GM08714 (cell line): ENCODE results near the gene WDR83.

Experiments used
- H3K4me3 ChIP-seq: fragments of 200-500 bp; sonication (Bioruptor generic); 2 replicates; pipeline ENCODE4 v1.5.1; 2014; ENCODE audit warnings: mild to moderate bottlenecking, low read length, inconsistent platforms
- ZNF274 ChIP-seq: IDR thresholded peaks from 2 replicates; pipeline ENCODE4 v1.6.1; 2012; ENCODE audit warnings: mild to moderate bottlenecking, low read depth, low read length

The WDR83 gene

DNA sequence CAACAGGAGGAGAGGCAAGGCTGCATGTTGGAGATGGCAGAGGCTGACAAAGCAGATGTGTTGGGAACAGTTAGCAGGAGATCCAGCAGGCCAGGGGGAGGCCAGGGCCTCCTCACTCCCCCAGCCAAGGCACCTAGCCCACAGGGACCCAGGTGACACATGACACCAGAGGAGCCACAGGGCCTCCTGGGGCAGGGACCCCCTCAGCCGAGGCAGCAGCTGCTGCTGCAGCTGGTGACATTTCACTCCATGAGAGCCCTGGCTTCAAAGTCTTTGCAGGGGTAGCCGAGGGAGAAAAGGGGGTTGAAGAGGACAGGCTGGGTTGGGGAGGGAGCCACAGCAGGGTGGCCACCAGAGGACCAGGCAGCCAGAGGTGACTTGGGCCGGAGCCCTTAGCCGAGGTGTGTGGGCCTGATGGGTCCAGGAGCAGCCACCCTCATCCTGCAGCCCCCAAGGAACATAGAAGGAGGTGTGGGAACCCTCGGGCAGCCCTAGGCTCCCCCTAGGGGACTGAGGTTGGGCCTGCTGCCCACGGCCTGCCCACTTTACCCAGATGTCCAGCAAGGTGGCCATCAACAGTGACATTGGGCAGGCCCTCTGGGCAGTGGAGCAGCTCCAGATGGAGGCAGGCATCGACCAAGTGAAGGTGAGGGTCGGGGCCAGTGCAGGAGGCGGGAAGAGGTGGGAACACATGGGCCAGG lies 21.0 kb downstream of the WDR83 start, which contains the start of gene GNG14:
GNG14 (plus strand) TSS at position 503 of the 701 bp plus-strand sequence; CDS start at position 554, 51 bp downstream.
- no peak within 1 kb of the TSS for H3K4me3 ChIP-seq
- no peak for TF ChIP-seq ZNF274

DNA sequence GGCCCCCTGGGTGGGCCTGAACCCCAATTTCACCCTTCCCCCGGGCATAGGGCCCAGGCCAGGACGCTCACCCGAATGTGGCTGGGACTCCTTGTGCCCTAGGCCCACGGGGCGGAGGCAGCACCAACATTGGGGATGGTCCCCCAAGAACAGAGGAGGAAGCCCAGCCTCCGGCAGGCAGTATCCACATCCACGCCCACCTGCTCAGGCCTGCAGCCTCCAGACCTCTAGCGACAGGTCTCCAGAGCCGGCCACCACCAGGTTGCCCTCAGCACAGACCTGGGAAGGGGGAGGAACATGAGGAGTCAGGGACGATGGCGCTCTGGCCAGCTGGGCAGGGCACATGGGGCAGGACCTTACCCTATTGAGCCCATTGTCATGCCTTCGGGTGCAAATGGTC lies 22.4 kb downstream of the WDR83 start:
- no peak overlapping the region for H3K4me3 ChIP-seq
- TF ChIP-seq ZNF274 = no peak

DNA sequence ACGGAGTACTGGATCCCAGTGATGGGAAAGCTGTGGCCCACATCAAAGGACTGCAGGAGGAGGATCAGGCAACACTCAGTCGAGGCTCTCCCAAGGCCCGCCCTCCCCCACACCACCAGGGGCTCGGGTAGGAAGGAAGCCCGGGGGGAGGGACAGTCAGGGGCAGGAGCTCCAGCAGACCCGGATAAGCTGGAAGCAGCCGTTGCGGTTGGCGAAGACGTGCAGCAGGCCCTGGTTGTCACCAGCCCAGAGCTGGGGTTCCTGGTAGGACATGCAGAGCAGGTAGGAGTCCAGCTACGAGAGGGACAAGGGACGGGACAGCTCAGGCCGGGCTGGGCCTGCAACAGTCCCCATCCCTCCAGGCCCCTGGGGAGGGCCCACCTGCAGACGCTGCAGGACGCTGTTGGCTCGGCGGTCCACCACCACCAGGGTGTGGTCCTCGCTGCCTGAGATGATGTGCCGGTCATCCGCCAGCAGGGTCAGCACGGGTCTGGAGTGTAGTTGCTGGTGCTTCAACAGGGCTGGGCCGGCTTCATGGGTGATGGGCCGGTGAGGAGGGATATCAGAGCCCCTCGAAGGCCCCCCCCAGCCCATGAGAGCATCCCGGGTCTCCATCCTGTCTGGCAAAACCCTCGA lies 23.1 kb downstream of the WDR83 start:
- TF ChIP-seq ZNF274 = no peak
- H3K4me3 ChIP-seq = no peak overlapping the region

DNA sequence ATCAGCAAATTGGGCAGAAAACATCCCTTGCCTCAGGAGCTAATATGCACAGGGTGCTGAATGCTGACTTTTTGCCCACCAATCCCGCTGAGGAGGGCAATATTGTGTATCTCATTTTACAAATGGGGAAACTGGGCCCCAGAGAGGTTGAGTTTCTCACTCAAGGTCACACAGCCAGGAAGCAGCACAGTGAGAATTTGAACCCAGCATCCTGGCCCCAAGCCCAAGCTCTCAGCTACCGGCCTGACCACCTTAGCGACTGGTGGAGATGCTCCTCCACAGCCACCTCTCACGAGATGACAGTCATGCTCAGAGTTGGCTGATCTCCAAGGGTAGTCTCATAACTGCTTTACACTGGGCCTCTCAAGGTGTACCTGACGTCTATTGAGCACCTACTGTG lies 26.4 kb downstream of the WDR83 start:
- TF ChIP-seq ZNF274 = no peak
- H3K4me3 ChIP-seq = no peak overlapping the region

DNA sequence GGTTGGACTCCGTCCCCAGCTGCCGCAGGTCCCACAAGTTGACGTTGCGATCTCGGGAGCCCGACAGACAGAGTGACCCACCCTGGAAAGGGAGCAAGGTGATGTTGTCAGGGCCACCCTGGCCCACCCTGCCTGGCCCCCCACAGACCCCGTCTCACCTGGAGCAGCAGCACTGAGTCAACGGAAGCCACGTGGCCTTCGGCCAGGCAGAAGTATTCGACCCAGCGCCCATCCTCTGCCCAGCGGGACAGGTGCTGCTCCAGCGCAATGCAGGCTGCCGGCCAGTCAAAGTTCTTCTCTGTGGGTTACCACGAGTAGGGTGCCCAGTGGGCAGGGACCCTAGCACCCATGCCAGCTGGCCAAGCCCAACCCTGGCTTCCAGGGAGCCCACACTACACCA lies 28.0 kb downstream of the WDR83 start:
- no peak for TF ChIP-seq ZNF274
- no peak overlapping the region for H3K4me3 ChIP-seq

DNA sequence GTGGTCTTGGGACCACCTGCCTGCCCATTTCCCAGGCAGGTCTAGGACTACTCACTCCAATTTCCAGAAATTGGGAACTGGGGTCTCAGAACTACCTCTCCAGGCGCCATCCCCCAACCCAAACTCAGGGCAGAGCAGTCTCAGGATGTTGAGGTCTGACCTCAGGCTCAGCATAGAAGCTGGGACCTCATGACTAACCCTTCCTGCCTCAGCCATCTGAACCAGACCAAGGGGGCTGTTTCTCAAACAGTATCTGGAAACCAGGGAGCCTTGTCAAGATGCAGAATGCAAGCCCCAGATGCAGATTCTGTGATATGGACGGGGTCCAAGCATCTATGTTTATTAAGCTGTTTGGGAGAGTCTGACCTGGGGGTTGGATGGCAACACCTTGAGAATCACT lies 28.5 kb downstream of the WDR83 start:
- no peak for TF ChIP-seq ZNF274
- H3K4me3 ChIP-seq = no peak overlapping the region

DNA sequence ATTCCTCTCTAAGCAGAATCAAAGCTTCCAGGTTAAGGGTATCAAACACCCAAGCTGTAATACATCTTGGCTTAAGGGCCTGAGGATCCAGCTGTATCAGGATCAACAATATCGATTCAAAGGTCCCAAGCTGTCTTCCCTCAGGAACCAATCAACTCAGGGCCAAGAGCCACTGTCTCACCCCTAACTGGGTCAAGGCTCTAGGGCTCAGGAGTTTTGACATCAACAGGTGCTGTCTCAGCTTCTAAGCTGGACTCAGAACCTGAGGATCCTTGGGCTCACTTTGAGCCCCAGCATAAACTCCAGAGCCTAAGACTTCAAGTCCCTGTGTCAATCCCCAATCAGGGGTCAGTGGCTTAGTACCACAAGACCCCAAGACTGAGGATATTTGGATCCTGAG lies 28.9 kb downstream of the WDR83 start:
- peak overlapping the region; percentile 77; the same call in 1 of the 2 replicates for H3K4me3 ChIP-seq
- no peak for TF ChIP-seq ZNF274

DNA sequence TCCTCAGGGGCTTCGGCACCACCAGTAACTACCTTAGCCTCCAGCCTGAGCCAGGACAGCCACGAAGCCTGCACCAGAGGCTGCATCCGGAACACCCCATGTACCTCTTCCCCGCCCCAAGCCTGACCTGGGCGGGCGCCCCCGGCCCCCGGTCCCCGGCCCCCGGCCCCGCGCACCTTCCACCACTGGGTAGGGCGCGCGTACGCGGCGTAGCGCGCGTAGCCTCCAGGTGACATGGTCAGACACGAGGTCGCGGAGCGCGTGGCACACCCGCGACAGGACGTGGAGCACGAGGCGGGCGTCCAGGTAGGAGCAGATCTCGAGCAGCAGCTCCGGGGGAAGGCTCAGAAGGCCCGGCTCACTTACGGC lies 29.4 kb downstream of the WDR83 start:
- TF ChIP-seq ZNF274 = no peak
- H3K4me3 ChIP-seq = peak overlapping the region; percentile 77

DNA sequence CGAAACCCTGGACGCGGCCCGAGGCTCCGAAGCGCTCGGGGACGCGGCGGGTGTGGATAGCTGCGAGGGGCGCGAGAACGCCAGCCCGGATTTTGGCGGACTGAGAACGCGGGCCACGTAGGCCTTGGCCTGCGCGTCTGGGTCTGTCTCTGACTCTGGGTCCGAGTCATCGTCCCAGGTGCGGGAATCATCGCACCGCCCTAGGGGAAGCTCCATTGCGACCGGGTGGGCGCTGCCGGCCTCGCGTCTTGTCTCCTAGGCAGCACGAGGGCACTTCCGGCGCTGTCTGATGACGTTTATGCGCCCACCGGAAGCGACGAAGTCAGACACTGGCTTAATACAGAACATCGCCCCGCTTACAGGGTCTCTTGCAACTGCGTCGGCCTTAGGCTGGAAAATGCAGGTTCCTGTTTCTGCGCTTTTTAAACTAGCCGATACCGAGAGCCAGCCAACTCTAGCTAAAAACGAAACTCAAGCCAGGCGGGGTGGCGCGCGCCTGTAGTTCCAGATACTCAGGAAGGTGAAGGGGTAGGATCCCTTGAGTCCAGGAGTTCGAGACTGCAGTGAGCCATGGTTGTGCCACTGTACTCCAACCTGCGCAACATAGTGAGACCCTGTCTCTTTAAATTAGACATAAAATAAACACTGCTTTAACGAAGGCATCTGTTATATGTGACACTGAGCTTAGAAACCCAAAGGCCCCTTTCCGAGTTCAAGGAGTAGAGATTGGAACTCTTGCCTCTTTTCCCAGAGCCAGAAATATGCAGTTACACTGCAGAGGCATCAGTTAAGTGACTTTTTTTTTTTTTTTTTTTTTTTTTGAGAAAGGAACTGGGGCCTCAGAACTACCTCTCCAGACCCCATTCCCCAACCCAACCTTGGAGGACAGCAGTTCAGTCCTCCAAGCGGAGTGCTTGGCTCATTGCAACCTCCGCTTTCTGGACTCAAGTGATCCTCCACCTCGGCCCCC lies 30.0 kb downstream of the WDR83 start, which contains the start of gene FBXW9:
FBXW9 (minus strand) TSS at position 266 of the 970 bp plus-strand sequence; CDS start at position 216, 50 bp downstream.
- TF ChIP-seq ZNF274 = no peak
- H3K4me3 ChIP-seq = peak within 1 kb of the TSS; percentile 77

DNA sequence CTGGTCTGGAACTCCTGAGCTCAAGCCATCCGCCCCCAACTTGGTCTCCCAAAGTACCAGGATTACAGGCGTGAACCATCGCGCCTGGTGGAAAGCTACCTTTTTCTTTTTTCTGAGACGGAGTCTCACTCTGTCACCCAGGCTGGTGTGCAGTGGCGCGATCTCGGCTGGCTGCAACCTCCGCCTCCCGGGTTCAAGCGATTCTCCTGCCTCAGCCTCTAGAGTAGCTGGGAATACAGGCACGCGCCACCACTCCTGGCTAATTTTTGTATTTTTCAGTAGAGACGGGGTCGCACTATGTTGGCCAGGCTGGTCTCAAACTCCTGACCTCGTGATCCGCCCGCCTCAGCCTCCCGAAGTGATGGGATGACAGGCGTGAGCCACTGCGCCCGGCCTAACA lies 30.8 kb downstream of the WDR83 start:
- H3K4me3 ChIP-seq = peak overlapping the region; percentile 77; the same call in 1 of the 2 replicates

DNA sequence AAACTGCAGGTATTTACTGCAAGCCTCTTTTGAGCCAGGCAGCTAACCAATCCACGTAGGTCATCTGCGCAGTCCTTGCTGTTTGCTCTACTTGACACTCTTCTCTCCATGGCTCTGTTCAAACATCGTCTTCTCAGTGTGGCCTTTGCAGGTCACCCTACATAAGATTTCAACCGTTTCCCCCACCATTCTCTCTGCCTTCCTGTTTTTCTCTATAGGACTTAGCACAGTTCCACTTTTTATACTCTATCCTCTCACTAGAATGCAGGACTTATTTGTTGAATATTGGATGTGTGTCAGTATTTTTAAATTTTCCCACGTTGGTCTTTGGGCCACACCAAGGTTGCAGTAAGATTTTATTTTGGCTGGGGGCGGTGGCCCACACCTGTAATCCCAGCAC lies 31.5 kb downstream of the WDR83 start:
- TF ChIP-seq ZNF274 = no peak
- no peak overlapping the region for H3K4me3 ChIP-seq

DNA sequence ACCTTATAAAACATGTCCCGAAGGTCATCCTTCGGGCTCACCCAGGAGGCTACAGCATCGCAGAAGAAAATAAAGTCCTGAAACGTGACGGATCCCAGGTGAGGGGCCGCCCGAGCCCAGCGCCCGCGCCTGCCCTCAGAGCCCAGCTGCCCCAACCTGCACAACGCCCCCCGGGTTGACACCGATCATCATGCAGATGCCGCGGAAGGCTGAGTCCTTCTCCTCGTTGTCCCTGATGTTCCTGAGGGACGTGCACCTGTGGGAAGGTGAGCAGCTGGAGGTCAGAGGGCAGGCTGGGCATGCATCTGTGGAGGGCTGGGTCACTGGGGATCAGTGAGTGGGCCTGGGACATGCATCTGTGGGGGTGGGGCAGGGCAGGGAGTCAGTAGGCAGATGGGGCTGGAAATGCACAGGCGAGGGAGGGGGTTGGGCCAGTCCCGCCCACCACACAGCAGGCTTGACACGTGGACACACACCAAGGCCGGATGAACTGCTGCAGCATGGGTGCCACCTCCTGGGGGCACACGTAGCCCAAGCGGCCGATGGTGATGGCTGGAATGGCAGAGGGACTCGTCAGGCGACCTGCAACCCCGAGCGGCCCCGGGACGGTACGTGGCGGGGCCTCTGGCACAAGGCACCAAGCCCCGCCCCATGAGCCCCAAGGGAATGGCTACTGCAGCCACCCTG lies 35.1 kb downstream of the WDR83 start:
- no peak for TF ChIP-seq ZNF274
- no peak overlapping the region for H3K4me3 ChIP-seq

DNA sequence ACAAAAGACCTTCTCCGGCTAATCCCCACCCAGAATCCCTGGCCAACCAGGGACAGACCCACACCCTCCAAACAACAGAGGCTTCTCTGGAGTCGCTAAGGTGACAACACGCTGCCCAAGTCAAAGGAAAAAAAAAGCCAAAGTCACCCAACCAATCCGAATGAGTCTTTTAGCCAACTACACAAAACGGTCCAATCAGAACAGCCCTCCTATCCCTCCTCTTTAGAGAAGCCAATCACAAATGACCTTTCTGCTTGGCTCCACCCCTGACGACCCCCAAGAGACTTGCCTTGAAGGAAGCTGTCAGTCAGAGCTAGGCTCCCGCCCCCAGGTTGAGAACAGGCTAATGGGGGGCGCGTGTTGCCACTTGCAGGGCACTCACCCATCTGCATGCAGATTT lies 36.4 kb downstream of the WDR83 start:
- TF ChIP-seq ZNF274 = no peak
- H3K4me3 ChIP-seq = no peak overlapping the region

DNA sequence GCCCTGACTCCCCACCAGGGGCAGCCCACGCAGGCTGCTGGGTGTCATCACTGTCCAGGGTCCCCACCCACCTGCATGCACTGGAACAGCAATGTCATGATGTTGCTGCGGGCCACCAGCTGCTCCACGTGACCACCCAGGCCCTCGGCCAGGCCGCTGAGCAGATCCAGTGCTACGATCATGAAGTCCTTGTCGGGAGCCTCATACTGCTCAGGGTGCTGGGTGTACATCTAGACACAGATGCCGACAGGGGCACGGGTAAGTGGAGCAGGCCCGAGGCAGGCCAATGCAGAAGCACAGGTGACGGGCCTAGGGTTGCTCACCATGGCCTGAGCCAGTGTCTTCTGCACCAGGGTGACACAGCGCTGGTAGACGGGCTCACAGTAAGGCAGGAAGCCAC lies 38.6 kb downstream of the WDR83 start:
- no peak overlapping the region for H3K4me3 ChIP-seq
- no peak for TF ChIP-seq ZNF274
